H1 (cell line): ENCODE measurements around the gene DGAT2L6. TPM values are rescaled to one million over a fixed set of nuclear protein-coding genes. Genes with fewer than 3 reads are reported as not detected.

ENCODE experiments used
- CTCF ChIA-PET: fragments of 300-600 bp; sonication (Branson Sonifier 250); formaldehyde crosslinking; loops from one replicate; lab custom pipeline; 2021; ENCODE audit not compliant: partially characterized antibody; lab: Charles Lee
- POLR2A ChIA-PET: fragments of 300-600 bp; sonication (Branson Sonifier 250); formaldehyde crosslinking; loops from one replicate; lab custom pipeline; 2021; ENCODE audit warnings: inconsistent platforms; ENCODE audit not compliant: partially characterized antibody; lab: Charles Lee
- DNase-seq, 2 experiments: peaks; one replicate each; pipeline versions ENCODE4 v3.0.0 to v3.0.0-alpha.2; 2010 to 2022; ENCODE audit warnings: low spot score in 2 of 2, low read depth in 1 of 2, mixed read lengths in 1 of 2
- FAIRE-seq: peaks from 2 replicates; lab custom pipeline; 2011; peaks lifted over from hg19 to GRCh38; lab: Jason Lieb, UNC
- H2AFZ ChIP-seq: 2 replicates; pipeline ENCODE4 v1.8.1; 2012; ENCODE audit warnings: low read length, inconsistent platforms
- H2AK5ac ChIP-seq: 2 replicates; pipeline ENCODE4 v1.6.1; 2013; ENCODE audit warnings: low read depth, low read length
- H2BK120ac ChIP-seq: replicated peaks from 2 replicates; pipeline ENCODE3; 2013; ENCODE audit warnings: low read depth, low read length, inconsistent platforms
- H2BK12ac ChIP-seq: 2 replicates; pipeline ENCODE4 v1.6.1; 2013; ENCODE audit warnings: low read depth, low read length
- H2BK15ac ChIP-seq: 2 replicates; pipeline ENCODE4 v1.6.1; 2013; ENCODE audit warnings: low read length
- H2BK20ac ChIP-seq: 2 replicates; pipeline ENCODE4 v1.6.1; 2013; ENCODE audit warnings: low read length
- H2BK5ac ChIP-seq: 2 replicates; pipeline ENCODE4 v1.6.1; 2013; ENCODE audit warnings: low read depth, low read length
- H3K14ac ChIP-seq: 2 replicates; pipeline ENCODE4 v1.6.1; 2013; ENCODE audit warnings: inconsistent platforms; ENCODE audit not compliant: insufficient read length
- H3K18ac ChIP-seq: 2 replicates; pipeline ENCODE4 v1.6.1; 2013; ENCODE audit warnings: low read length; ENCODE audit errors: extremely low read depth
- H3K23ac ChIP-seq: 2 replicates; pipeline ENCODE4 v1.6.1; 2013; ENCODE audit warnings: inconsistent platforms; ENCODE audit not compliant: insufficient read length
- H3K23me2 ChIP-seq: 2 replicates; pipeline ENCODE4 v1.6.1; 2013; ENCODE audit warnings: low read depth, low read length
- H3K27ac ChIP-seq: 2 replicates; pipeline ENCODE4 v1.6.1; 2011; ENCODE audit warnings: low read depth, low read length, inconsistent platforms
- H3K27me3 ChIP-seq, 4 experiments: replicated peaks in 1 of 4; 1 replicate in 1 of 4; 2 replicates in 3 of 4; pipeline versions ENCODE4 v1.6.1 to v1.8.1; 2011 to 2013; ENCODE audit warnings: low read length in 3 of 4, mild to moderate bottlenecking in 3 of 4, inconsistent platforms in 2 of 4, mixed read lengths in 2 of 4, moderate library complexity in 1 of 4; ENCODE audit not compliant: control insufficient read depth in 3 of 4, insufficient read depth in 3 of 4; ENCODE audit errors: extremely low read depth in 1 of 4
- H3K36me3 ChIP-seq, 4 experiments: 2 replicates each; pipeline versions ENCODE4 v1.6.1 to v1.8.1; 2011 to 2013; ENCODE audit warnings: mild to moderate bottlenecking in 4 of 4, low read length in 3 of 4, moderate library complexity in 2 of 4, control low read depth in 1 of 4, inconsistent platforms in 1 of 4; ENCODE audit not compliant: insufficient read depth in 4 of 4, control insufficient read depth in 2 of 4
- H3K4ac ChIP-seq: replicated peaks from 2 replicates; pipeline ENCODE3; 2013; ENCODE audit warnings: low read length, low read depth, mixed read lengths, inconsistent platforms; ENCODE audit not compliant: insufficient read length
- H3K4me1 ChIP-seq, 4 experiments: replicated peaks in 1 of 4; 1 replicate in 1 of 4; 2 replicates in 3 of 4; pipeline versions ENCODE4 v1.6.1 to v1.8.1; 2011 to 2013; ENCODE audit warnings: low read length in 3 of 4, inconsistent platforms in 2 of 4, mixed read lengths in 1 of 4; ENCODE audit not compliant: insufficient read depth in 4 of 4, control insufficient read depth in 3 of 4
- H3K4me2 ChIP-seq, 2 experiments: 2 replicates each; pipeline versions ENCODE4 v1.6.1 to v1.8.1; 2011 to 2013; ENCODE audit warnings: low read depth in 2 of 2, low read length in 2 of 2, control low read depth in 1 of 2, inconsistent platforms in 1 of 2, mild to moderate bottlenecking in 1 of 2; ENCODE audit not compliant: insufficient read depth in 1 of 2
- H3K4me3 ChIP-seq, 4 experiments: fragments of 200-600, 300-600 bp in 1 of 4; sonication (generic), shearing (Covaris generic), sonication (Bioruptor Twin) in 1 of 4; 2 replicates each; pipeline versions ENCODE4 v1.5.1 to v1.8.1; 2011 to 2016; ENCODE audit warnings: low read length in 4 of 4, low read depth in 3 of 4, control low read depth in 2 of 4, inconsistent platforms in 2 of 4, mild to moderate bottlenecking in 2 of 4, mixed read lengths in 1 of 4, moderate library complexity in 1 of 4; ENCODE audit not compliant: insufficient read depth in 2 of 4; ENCODE audit errors: extremely low read depth in 1 of 4
- H3K56ac ChIP-seq: replicated peaks from 2 replicates; pipeline ENCODE3; 2013; ENCODE audit warnings: low read depth, mild to moderate bottlenecking, mixed read lengths, low read length, inconsistent platforms; ENCODE audit not compliant: insufficient read length
- H3K79me1 ChIP-seq: 2 replicates; pipeline ENCODE4 v1.6.1; 2013; ENCODE audit warnings: low read depth, low read length, control low read depth
- H3K79me2 ChIP-seq, 2 experiments: 2 replicates each; pipeline versions ENCODE4 v1.6.1 to v1.8.1; 2012 to 2013; ENCODE audit warnings: low read length in 2 of 2, mild to moderate bottlenecking in 2 of 2, inconsistent platforms in 1 of 2; ENCODE audit not compliant: insufficient read depth in 2 of 2, control insufficient read depth in 1 of 2
- H3K9ac ChIP-seq, 4 experiments: replicated peaks in 1 of 4; 1 replicate in 1 of 4; 2 replicates in 3 of 4; pipeline versions ENCODE4 v1.6.1 to v1.8.1; 2011 to 2013; ENCODE audit warnings: low read depth in 3 of 4, low read length in 3 of 4, control low read depth in 2 of 4, mild to moderate bottlenecking in 2 of 4, moderate library complexity in 2 of 4, inconsistent platforms in 1 of 4; ENCODE audit errors: extremely low read depth in 1 of 4
- H3K9me3 ChIP-seq, 2 experiments: 2 replicates each; pipeline versions ENCODE4 v1.6.1 to v1.8.1; 2012 to 2013; ENCODE audit warnings: mild to moderate bottlenecking in 2 of 2, moderate library complexity in 2 of 2, control low read depth in 1 of 2, inconsistent platforms in 1 of 2, low read depth in 1 of 2, low read length in 1 of 2, mixed read lengths in 1 of 2; ENCODE audit not compliant: insufficient read depth in 2 of 2
- H4K20me1 ChIP-seq, 2 experiments: replicated peaks in 1 of 2; 2 replicates each; pipeline versions ENCODE3 to v1.8.1; 2011 to 2013; ENCODE audit warnings: inconsistent platforms in 2 of 2, low read length in 2 of 2, mild to moderate bottlenecking in 1 of 2; ENCODE audit not compliant: insufficient read depth in 2 of 2, control insufficient read depth in 1 of 2
- H4K5ac ChIP-seq: 2 replicates; pipeline ENCODE4 v1.6.1; 2013; ENCODE audit warnings: low read length, low read depth, mixed read lengths, inconsistent platforms; ENCODE audit not compliant: insufficient read length
- H4K8ac ChIP-seq: 2 replicates; pipeline ENCODE4 v1.8.0; 2013; ENCODE audit warnings: mild to moderate bottlenecking, moderate library complexity, low read length, inconsistent platforms; ENCODE audit not compliant: insufficient read depth; ENCODE audit errors: extremely low read depth
- H4K91ac ChIP-seq: replicated peaks from 2 replicates; pipeline ENCODE3; 2013; ENCODE audit warnings: low read length, mixed read lengths, inconsistent platforms; ENCODE audit not compliant: insufficient read length
- ATF2 ChIP-seq: IDR thresholded peaks from 2 replicates; pipeline ENCODE4 v1.6.1; 2012; ENCODE audit warnings: low read length, inconsistent platforms
- CHD2 ChIP-seq: IDR thresholded peaks from 2 replicates; pipeline ENCODE4 v1.6.1; 2012; ENCODE audit warnings: low read length, improper control_type of control experiment
- EGR1 ChIP-seq: IDR thresholded peaks from 2 replicates; pipeline ENCODE4 v1.6.1; 2011; ENCODE audit warnings: low read depth, low read length, borderline replicate concordance
- EP300 ChIP-seq, 2 experiments: IDR thresholded peaks; 1 replicate in 1 of 2; 2 replicates in 1 of 2; pipeline ENCODE4 v1.6.1; 2011 to 2012; ENCODE audit warnings: low read depth in 2 of 2, low read length in 2 of 2, mild to moderate bottlenecking in 2 of 2, borderline replicate concordance in 1 of 2, inconsistent platforms in 1 of 2, moderate library complexity in 1 of 2
- NANOG ChIP-seq: IDR thresholded peaks from 2 replicates; pipeline ENCODE4 v1.6.1; 2011; ENCODE audit warnings: low read length, low read depth, mild to moderate bottlenecking, inconsistent platforms; ENCODE audit not compliant: insufficient read depth, poor library complexity, severe bottlenecking
- RAD21 ChIP-seq, 2 experiments: IDR thresholded peaks in 1 of 2; conservative IDR thresholded peaks in 1 of 2; 2 replicates each; pipeline ENCODE4 v1.6.1; 2011; ENCODE audit warnings: low read depth in 2 of 2, low read length in 2 of 2, improper control_type of control experiment in 1 of 2, inconsistent platforms in 1 of 2, mild to moderate bottlenecking in 1 of 2, moderate library complexity in 1 of 2
- RFX5 ChIP-seq: IDR thresholded peaks from 2 replicates; pipeline ENCODE4 v1.6.1; 2011; ENCODE audit warnings: low read depth, low read length, improper control_type of control experiment, borderline replicate concordance
- SIRT6 ChIP-seq: IDR thresholded peaks from one replicate; pipeline ENCODE4 v1.7.1; 2012; ENCODE audit warnings: low read length, inconsistent platforms
- SRF ChIP-seq: IDR thresholded peaks from 2 replicates; pipeline ENCODE4 v1.6.1; 2011; ENCODE audit warnings: mild to moderate bottlenecking, low read depth, low read length, moderate library complexity
- SUZ12 ChIP-seq: fragments of 200-600 bp; sonication (generic); IDR thresholded peaks from 2 replicates; pipeline ENCODE4 v1.6.1; 2012; ENCODE audit warnings: mild to moderate bottlenecking, inconsistent platforms, low read length, moderate library complexity, mixed read lengths
- TAF1 ChIP-seq: IDR thresholded peaks from 2 replicates; pipeline ENCODE4 v1.6.1; 2011; ENCODE audit warnings: mild to moderate bottlenecking, low read depth, low read length
- TEAD4 ChIP-seq: IDR thresholded peaks from 2 replicates; pipeline ENCODE4 v1.6.1; 2012; ENCODE audit warnings: low read depth, low read length, inconsistent platforms, mixed read lengths
- WGBS, 2 experiments: shearing (Covaris generic) in 1 of 2; methylation state at CpG; one replicate each; pipeline versions ENCODE4 v1.1.6 to v1.1.7; 2013 to 2015; ENCODE audit warnings: low lambda C conversion rate in 2 of 2, mixed read lengths in 2 of 2, inconsistent platforms in 1 of 2, low coverage in 1 of 2, missing lambda C conversion rate in 1 of 2; ENCODE audit not compliant: insufficient replicate concordance in 2 of 2, insufficient coverage in 1 of 2, insufficient read length in 1 of 2; ENCODE audit errors: extremely low coverage in 1 of 2, missing lambda C conversion rate in 1 of 2; 5-methylcytosine and 5-hydroxymethylcytosine counted together
- polyA plus RNA-seq, 7 experiments: library from polyadenylated mRNA; depleted of rRNA in 3 of 7; stranded (reverse) in 5 of 7; unstranded in 2 of 7; fragments of >200 nt in 5 of 7; fragments of 200-250 nt in 2 of 7; gene quantifications; 1 replicate in 5 of 7; 2 replicates in 1 of 7; 4 replicates in 1 of 7; pipeline versions ENCODE4 v1.2.1 to v1.2.3, GENCODE V29; 2011 to 2013; ENCODE audit warnings: missing spikeins in 2 of 7, mixed read lengths in 2 of 7
- total RNA-seq: library from RNA; stranded (reverse); fragmentation: NEBNext Ultra II Directional; extraction: Animal tissue kit (Norgen Biotek cat#: 25700); gene quantifications from 2 replicates; pipeline ENCODE4 v1.2.1, GENCODE V29; 2021

The DGAT2L6 gene
- total and polyA plus RNA-seq, 2 of the 8 experiments (the other 6 are each of a cell fraction or from before 2014, with no cell fraction given): not detected

GRCh38 chrX:70138622-70139021 lies 38.7 kb upstream of the DGAT2L6 start:
- Histone ChIP-seq H3K27me3 (no peaks in the 10 kb centered on the region), H3K9ac (no peak overlapping the region), H3K9me3 (no peaks in the 10 kb centered on the region), H4K8ac (no peak overlapping the region), H3K79me2 (peaks cover 0 to 19% of the 10 kb centered on the region in 2 experiments; a peak in 2 of 4 replicates), H3K79me1 (no peaks in the 10 kb centered on the region; the same call in 1 of the 2 replicates), H3K4me3 (no peak overlapping the region), H3K23ac (no peak overlapping the region), H2BK20ac (no peak overlapping the region), H2BK5ac (no peak overlapping the region), H3K36me3 (peaks cover 2 to 23% (median 5%) of the 10 kb centered on the region in 4 experiments; a peak in 4 of 8 replicates), H3K14ac (no peak overlapping the region), H4K20me1 (no peaks in the 10 kb centered on the region), H2AK5ac (no peak overlapping the region), H3K4me1 (peaks cover 0 to 5% (median 0%) of the 10 kb centered on the region in 4 experiments; a peak in 3 of 7 replicates), H3K56ac (no peak overlapping the region), H4K91ac (no peak overlapping the region), H4K5ac (no peak overlapping the region), H2BK120ac (no peak overlapping the region), H3K27ac (no peak overlapping the region), H2BK15ac (no peak overlapping the region), H3K4ac (no peak overlapping the region), H3K18ac (no peak overlapping the region), H3K23me2 (peaks cover 4% of the 10 kb centered on the region; the same call in 1 of the 2 replicates), H2AFZ (no peak overlapping the region), H2BK12ac (no peak overlapping the region), H3K4me2 (no peak overlapping the region)
- WGBS, 2 experiments: 93% methylated on average over 2 of the region's 2 CpGs; no CpG with 5 or more reads in 1 of the 2 experiments
- FAIRE-seq (no peak), DNase-seq (no peak)
- ChIA-PET POLR2A (no interaction called here), CTCF (no interaction called here)
- TF ChIP-seq EP300 (IDR thresholded peaks at IDR 0.05; ENCODE audit: borderline replicate concordance in 1 of 2, low read depth in 2 of 2, low read length in 2 of 2): no peak
- TF ChIP-seq SRF: no peak
- TF ChIP-seq TEAD4: no peak
- no peak for TF ChIP-seq EGR1
- TF ChIP-seq CHD2: no peak
- TF ChIP-seq ATF2: no peak
- TF ChIP-seq SUZ12: no peak
- TF ChIP-seq TAF1: no peak
- no peak for TF ChIP-seq RFX5
- TF ChIP-seq SIRT6: no peak
- TF ChIP-seq NANOG: no peak
- TF ChIP-seq RAD21 (IDR thresholded peaks at IDR 0.05 in 1 of 2, conservative IDR thresholded peaks at IDR 0.05 in 1 of 2; ENCODE audit: low read depth in 2 of 2, low read length in 2 of 2): no peak
